ENCODE data around the gene RHBDF1. TPM values are rescaled to one million over a fixed set of nuclear protein-coding genes. Genes with fewer than 3 reads are reported as not detected.

The RHBDF1 gene
- total and polyA plus RNA-seq, 2 donors (not counting 1 experiment from before 2014, with no cell fraction given) = 40.5 to 53.8 TPM

DNA sequence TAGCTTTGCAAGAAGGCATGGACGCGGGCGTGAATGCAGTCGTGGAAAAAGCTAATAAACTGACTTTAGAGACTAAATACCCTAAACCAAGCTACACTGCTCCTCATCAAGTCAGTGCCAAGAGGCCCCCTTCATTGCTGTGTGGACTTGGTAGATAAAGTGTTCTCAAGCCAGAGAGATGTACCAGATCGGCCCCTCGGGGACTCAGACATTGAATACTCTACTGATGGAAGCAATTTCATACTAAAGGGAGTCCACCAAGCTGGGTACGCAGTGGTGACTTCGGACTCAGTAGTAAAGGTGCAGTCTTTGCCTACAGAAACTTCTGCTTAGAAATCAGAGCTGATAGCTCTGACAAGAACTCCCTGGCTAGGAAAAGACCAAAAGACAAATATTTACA lies 27.8 kb downstream of the RHBDF1 start:
- no peak overlapping the region for H3K4me3 ChIP-seq (replicated peaks in 1 of 4; ENCODE audit: control extremely low read depth in 1 of 4, insufficient read depth in 1 of 4, low read depth in 3 of 4, low read length in 4 of 4)
- H2AFZ ChIP-seq (ENCODE audit: low read length) = no peak overlapping the region
- H3K27me3 ChIP-seq (ENCODE audit: control insufficient read depth, insufficient read depth, low read length) = no peaks in the 10 kb centered on the region
- no peaks in the 10 kb centered on the region for H3K4me1 ChIP-seq (ENCODE audit: control insufficient read depth, extremely low read depth, insufficient read depth, low read length)
- no peaks in the 10 kb centered on the region for H3K9me3 ChIP-seq (ENCODE audit: control insufficient read depth, insufficient read depth, low read depth, low read length)
- no peaks in the 10 kb centered on the region for H3K79me2 ChIP-seq (ENCODE audit: control insufficient read depth, insufficient read depth, low read length)
- H4K20me1 ChIP-seq (ENCODE audit: control insufficient read depth, extremely low read depth, insufficient read depth, low read length) = no peaks in the 10 kb centered on the region
- H3K4me2 ChIP-seq (ENCODE audit: extremely low read depth, insufficient read depth, low read length) = no peak overlapping the region
- TF ChIP-seq EZH2 (IDR thresholded peaks at IDR 0.05; ENCODE audit: low read length, missing control alignments) = no peak
- TF ChIP-seq, protein P1, sequence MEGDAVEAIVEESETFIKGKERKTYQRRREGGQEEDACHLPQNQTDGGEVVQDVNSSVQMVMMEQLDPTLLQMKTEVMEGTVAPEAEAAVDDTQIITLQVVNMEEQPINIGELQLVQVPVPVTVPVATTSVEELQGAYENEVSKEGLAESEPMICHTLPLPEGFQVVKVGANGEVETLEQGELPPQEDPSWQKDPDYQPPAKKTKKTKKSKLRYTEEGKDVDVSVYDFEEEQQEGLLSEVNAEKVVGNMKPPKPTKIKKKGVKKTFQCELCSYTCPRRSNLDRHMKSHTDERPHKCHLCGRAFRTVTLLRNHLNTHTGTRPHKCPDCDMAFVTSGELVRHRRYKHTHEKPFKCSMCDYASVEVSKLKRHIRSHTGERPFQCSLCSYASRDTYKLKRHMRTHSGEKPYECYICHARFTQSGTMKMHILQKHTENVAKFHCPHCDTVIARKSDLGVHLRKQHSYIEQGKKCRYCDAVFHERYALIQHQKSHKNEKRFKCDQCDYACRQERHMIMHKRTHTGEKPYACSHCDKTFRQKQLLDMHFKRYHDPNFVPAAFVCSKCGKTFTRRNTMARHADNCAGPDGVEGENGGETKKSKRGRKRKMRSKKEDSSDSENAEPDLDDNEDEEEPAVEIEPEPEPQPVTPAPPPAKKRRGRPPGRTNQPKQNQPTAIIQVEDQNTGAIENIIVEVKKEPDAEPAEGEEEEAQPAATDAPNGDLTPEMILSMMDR (conservative IDR thresholded peaks at IDR 0.05 in 1 of 2, IDR thresholded peaks at IDR 0.05 in 1 of 2; ENCODE audit: low read depth in 1 of 2, low read length in 2 of 2) = no peak
- no peak for DNase-seq (ENCODE audit: low read depth in 2 of 2)
- H3K27ac ChIP-seq (ENCODE audit: insufficient read depth, low read length) = no peak overlapping the region
- peaks cover 6% of the 10 kb centered on the region for H3K36me3 ChIP-seq (ENCODE audit: control insufficient read depth, insufficient read depth, low read length)
- no peak overlapping the region for H3K9ac ChIP-seq (ENCODE audit: insufficient read depth, low read length)

DNA sequence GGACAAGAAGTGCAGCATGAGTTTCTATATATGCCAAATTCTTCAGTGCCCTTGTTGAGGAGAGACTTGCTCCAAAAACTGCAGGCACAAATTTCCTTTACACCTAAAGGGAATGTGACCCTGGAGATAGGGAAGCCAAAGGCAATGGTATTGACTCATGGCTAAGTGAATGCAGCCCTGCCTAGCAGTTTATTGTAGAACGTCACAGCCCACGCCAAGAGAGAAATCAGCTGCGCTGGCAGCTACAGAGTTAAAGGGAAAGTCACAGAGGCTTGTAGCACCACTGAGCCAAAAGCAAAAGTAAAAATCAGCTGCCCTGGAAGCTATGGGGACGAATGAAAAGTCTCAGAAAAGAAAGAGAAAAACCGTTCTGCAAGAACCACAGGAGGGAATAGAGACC lies 29.1 kb downstream of the RHBDF1 start:
- Histone ChIP-seq H3K9ac (ENCODE audit: insufficient read depth, low read length) (no peak overlapping the region), H3K27me3 (ENCODE audit: control insufficient read depth, insufficient read depth, low read length) (no peaks in the 10 kb centered on the region), H3K4me3 (replicated peaks in 1 of 4; ENCODE audit: control extremely low read depth in 1 of 4, insufficient read depth in 1 of 4, low read depth in 3 of 4, low read length in 4 of 4) (no peak overlapping the region), H3K79me2 (ENCODE audit: control insufficient read depth, insufficient read depth, low read length) (no peaks in the 10 kb centered on the region), H3K27ac (ENCODE audit: insufficient read depth, low read length) (no peak overlapping the region), H3K36me3 (ENCODE audit: control insufficient read depth, insufficient read depth, low read length) (peaks cover 6% of the 10 kb centered on the region), H4K20me1 (ENCODE audit: control insufficient read depth, extremely low read depth, insufficient read depth, low read length) (no peaks in the 10 kb centered on the region), H3K4me1 (ENCODE audit: control insufficient read depth, extremely low read depth, insufficient read depth, low read length) (no peaks in the 10 kb centered on the region), H3K9me3 (ENCODE audit: control insufficient read depth, insufficient read depth, low read depth, low read length) (no peaks in the 10 kb centered on the region), H3K4me2 (ENCODE audit: extremely low read depth, insufficient read depth, low read length) (no peak overlapping the region), H2AFZ (ENCODE audit: low read length) (no peak overlapping the region)
- no peak for TF ChIP-seq EZH2 (IDR thresholded peaks at IDR 0.05; ENCODE audit: low read length, missing control alignments)
- TF ChIP-seq, protein P1 (conservative IDR thresholded peaks at IDR 0.05 in 1 of 2, IDR thresholded peaks at IDR 0.05 in 1 of 2; ENCODE audit: low read depth in 1 of 2, low read length in 2 of 2) = no peak
- DNase-seq (ENCODE audit: low read depth in 2 of 2) = no peak

DNA sequence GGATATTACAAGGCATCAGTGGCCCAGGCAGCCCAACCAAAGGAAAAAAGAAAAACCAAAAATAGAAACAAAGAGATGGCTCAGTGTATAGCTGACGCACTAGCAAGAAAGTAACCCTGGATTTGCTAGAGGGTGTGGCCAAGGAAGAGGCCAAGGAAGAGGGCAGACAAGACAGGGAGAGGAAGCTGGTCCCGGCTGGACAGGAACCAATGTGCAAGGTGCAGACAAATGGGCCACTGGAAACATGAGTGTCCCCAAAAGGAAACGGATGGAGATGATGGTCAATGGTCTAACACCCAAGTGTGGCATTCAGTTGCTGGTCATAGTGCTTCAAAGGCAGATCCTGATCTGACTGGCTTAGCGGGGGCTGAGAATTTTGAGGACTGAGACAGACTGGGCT lies 29.7 kb downstream of the RHBDF1 start:
- Histone ChIP-seq H3K9me3 (ENCODE audit: control insufficient read depth, insufficient read depth, low read depth, low read length) (no peaks in the 10 kb centered on the region), H3K79me2 (ENCODE audit: control insufficient read depth, insufficient read depth, low read length) (no peaks in the 10 kb centered on the region)

More for the DNA sequence above, 29.7 kb downstream of the RHBDF1 start:
- Histone ChIP-seq H4K20me1 (ENCODE audit: control insufficient read depth, extremely low read depth, insufficient read depth, low read length) (no peaks in the 10 kb centered on the region), H3K27ac (ENCODE audit: insufficient read depth, low read length) (no peak overlapping the region), H2AFZ (ENCODE audit: low read length) (no peak overlapping the region), H3K36me3 (ENCODE audit: control insufficient read depth, insufficient read depth, low read length) (peaks cover 6% of the 10 kb centered on the region), H3K4me1 (ENCODE audit: control insufficient read depth, extremely low read depth, insufficient read depth, low read length) (no peaks in the 10 kb centered on the region), H3K4me2 (ENCODE audit: extremely low read depth, insufficient read depth, low read length) (no peak overlapping the region), H3K4me3 (replicated peaks in 1 of 4; ENCODE audit: control extremely low read depth in 1 of 4, insufficient read depth in 1 of 4, low read depth in 3 of 4, low read length in 4 of 4) (no peak overlapping the region), H3K27me3 (ENCODE audit: control insufficient read depth, insufficient read depth, low read length) (no peaks in the 10 kb centered on the region), H3K9ac (ENCODE audit: insufficient read depth, low read length) (no peak overlapping the region)
- no peak for TF ChIP-seq EZH2 (IDR thresholded peaks at IDR 0.05; ENCODE audit: low read length, missing control alignments)
- TF ChIP-seq, protein P1 (conservative IDR thresholded peaks at IDR 0.05 in 1 of 2, IDR thresholded peaks at IDR 0.05 in 1 of 2; ENCODE audit: low read depth in 1 of 2, low read length in 2 of 2) = no peak
- DNase-seq (ENCODE audit: low read depth in 2 of 2) = no peak

Measured in fibroblast of lung (primary cell).